Activated CD4-positive, alpha-beta T cell treated with anti-CD3 and anti-CD28 coated beads, Interleukin-10, Interleukin-2, amounts not matched to agents 100 ng/mL and 50 ng/mL, durations not matched to agents 16 hours and 8 hours (primary cell): ENCODE results near the gene GPR171.

Experiments used
- DNase-seq: peaks from one replicate; pipeline ENCODE4 v3.0.0-alpha.2; 2020

GPR171 gene

DNA sequence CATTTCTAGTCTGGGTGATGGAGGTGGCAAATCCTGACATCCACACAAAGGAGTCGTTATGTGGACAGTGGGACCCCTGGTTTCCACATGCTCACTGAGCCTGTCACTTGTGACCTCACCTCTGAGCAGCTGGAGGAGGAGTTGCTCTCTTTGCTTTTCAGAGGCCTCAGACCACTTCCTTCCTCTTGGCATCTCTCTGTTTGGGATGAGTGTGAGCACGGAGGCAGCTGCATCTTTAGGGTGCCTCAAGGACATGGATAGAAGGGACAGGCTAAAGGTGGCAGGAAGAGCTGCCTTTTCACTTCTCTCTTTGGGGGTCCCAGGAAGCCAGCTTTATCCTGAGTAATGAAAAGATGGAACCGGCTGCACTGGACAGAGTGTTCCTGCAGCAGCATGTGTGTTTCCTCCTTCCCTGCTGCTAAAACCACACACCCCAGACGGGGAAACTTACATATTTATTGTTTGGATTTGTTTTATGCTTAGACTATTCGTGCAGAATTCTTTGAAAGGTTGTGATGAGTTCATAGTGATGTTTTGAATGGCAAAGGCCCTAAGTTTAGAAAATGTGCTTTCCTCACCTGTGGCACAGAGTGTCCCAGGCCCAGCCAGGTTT, 31.8 kb downstream of the GPR171 start:
- peak; percentile 87 for DNase-seq

DNA sequence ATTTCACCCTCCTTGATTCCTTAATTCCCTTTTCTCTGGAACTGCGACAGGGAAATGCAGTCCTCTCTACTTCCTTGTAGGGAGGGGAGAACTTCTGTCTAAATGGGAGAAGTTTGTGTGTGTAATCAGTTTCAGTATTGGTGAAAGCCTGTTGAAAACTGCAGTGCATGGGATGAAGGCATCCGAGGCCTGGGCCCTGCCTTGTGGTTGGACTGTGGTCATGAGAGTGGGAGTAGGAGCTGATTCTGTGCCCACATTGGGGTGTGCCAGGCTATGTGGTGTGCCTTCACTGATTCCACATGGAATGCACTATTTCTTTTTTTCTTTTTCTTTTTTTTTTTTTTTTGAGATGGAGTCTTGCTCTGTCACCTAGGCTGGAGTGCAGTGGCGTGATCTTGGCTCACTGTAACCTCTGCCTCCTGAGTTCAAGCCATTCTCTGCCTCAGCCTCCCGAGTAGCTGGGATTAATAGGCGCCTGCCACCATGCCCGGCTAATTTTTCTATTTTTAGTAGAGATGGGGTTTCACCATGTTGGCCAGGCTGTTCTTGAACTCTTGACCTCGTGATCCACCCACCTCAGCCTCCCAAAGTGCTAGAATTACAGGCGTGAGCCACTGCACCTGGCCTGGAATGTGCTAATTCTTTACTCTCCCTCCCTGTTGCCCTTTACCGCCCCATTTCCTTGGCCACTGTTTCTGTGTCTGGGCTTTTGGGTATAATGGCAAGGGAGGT, 32.9 kb downstream of the GPR171 start:
- DNase-seq = peak; percentile 77

DNA sequence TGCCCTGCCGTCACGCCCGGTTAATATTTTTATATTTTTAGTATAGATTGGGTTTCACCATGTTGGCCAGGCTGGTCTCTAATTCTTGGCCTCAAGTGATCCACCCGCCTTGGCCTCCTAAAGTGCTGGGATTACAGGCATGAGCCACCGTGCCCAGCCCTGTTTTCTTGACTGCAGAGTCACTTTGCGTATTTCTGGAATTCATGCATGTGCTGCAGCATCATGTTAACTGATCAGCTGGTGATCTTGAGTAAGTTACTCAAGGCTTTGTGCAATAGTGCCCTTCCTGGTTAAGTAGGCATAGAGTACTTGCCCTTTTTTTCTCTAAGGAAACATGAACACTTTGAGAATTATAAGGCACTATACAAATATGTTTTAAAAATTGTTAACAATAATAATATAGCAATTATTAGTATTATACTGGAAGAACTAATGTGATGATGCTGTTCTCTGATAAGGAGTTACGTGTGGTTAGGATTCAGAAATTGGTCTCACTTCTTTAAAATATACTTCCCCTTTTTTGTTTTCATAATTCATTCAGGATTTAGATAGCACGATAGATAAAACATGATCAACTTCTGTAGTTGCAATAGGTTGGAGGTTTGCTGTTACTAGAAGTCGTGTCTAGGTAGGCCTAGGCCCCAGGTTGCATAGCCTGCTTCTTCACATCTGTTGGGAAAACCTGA, 33.6 kb downstream of the GPR171 start:
- DNase-seq = no peak

DNA sequence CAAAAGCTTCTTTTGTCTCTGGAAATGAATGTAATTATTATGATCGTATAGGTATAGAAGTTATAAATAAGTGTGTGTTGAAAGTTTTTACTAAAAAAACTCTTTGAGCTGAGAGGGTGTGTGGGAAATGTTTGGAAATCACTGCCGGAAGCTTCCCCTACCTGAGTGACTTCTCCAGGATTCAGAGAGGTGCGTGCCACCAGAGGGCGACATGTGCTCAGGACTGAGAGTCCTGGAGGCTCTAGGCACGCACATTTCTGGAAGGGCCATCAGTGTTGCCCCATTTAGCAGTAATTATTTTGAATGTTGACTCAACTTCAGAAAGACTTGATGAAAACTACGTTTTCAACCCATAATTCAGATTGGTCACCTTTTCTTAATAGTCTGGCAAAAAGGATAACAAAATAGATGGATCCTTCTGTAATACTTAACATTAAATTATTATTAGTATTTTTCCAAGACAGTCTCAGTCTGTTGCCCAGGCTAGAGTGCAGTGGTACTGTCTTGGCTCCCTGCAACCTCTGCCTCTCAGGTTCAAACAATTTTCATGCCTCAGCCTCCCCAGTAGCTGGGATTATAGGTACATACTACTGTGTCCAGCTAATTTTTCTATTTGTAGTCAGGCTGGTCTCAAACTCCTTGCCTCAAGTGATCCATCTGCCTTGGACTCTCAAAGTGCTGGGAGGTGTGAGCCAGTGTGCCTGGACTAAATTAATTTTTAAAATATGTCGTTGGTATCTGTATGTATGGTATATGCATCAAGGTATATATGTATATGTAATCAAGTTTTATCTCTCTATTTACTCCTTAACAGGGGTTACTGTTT, 34.5 kb downstream of the GPR171 start:
- DNase-seq = peak; percentile 88

DNA sequence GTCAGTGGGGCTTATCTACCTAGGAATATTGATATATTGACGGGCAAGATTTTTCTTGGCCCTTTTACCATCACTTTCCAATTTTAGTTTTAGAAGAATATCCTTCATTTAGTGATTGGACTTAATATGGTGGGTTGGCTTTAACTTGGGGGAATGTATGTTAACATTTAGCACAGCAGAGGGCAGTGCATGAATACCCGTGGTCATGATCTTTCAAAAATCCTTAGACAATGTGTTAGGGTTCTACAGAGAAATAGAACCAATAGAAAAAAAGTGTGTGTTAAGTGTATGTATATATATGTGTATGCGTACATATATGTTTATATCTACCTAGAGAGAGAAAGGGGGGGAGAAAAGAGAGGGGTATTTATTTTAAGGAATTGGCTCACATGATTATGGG, 36.9 kb downstream of the GPR171 start:
- DNase-seq = no peak

DNA sequence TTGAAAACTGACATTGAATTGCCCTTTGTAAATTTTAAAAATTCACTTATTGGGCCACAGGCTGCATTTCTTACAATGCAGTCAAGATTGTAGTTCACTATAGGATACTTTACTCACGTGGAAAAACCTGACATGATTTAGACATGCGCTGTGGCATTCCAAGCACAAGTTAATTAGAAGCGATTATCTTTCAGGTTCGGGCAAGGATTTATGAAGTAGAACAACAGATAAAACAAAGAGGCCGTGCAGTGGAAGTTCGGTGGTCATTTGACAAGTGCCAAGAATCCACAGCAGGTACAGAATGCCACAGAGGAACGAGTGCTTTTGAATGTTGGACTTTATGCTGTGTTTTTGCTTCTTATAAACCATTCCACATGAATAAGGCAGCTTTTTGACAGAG, 37.8 kb downstream of the GPR171 start:
- DNase-seq = no peak

DNA sequence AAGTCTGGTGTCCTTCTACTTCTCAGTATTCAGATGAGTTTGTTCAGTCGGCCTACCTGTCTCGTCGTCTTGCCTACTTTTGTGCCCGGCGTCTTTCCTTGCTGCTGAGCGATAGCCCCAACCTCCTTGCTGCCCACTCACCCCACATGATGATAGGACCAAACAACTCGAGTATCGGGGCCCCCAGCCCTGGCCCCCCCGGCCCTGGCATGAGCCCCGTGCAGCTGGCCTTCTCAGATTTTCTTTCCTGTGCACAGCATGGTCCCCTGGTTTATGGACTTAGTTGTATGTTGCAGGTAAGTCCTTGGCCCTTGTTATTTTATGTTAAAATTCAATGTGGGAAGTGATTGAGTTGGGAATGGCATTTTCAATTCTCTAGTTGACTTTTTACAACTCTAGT, 43.2 kb downstream of the GPR171 start:
- DNase-seq = no peak

DNA sequence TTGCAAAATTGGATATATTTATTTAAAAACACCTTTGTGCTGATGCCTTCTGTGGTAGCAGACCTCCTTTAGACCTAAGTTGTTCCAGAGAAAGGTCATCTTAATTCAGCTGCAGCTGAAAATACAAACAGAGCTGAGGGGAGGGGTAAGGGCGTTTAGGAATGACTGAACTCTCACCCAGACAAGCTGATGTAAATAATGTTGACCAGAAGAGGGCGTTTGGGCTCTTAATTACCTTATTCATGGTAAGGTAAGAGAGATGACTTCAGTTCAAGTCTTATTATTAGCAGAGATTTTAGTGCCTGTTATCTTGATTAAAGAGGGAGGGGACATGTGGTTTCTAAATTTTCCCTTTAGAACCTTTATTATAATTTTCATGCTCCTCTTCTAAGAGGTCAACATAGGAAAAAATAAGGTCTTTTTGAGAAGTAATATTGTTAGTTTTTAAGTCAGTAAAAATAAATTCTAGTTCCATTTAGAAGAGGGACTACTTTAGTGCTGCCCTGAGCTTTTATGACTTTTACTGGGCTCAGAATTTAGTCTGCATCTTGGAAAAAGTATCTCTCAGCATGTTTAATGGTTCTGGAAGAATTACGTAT, 46.3 kb downstream of the GPR171 start:
- DNase-seq = peak; percentile 79

DNA sequence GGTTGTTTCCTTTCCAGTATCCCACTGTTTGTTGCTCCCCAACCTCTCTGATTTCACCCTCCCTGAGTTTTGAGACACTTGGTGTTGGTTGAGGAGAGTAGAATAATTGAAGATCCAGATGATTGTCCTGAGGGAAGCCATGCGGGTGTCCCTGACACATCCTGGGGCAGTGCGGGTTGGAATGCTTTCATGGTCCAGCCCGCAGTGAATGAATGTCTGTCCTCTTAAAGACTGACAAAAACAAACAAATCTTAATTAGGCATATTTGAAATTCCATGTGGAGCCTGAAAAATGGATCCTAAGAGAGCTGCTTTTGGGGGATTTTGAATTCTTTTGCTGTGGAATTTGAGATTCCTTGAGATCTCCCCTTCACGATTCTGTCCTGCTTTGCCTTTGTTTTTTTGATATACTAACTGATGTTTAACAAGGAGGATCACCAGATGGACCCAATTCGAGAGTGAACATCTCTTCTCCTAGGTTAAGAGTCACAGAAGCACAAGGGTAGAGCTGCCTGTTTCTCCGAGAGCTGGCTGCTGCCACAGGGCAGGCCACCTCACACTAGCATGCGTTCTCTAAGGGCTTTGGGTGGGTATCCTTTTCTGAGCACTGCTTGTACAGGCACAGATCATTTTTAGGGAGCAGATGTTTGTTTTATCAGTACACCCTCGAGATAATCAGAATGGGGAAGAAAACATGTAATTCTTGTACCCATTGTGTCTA, 47.4 kb downstream of the GPR171 start:
- DNase-seq = no peak

DNA sequence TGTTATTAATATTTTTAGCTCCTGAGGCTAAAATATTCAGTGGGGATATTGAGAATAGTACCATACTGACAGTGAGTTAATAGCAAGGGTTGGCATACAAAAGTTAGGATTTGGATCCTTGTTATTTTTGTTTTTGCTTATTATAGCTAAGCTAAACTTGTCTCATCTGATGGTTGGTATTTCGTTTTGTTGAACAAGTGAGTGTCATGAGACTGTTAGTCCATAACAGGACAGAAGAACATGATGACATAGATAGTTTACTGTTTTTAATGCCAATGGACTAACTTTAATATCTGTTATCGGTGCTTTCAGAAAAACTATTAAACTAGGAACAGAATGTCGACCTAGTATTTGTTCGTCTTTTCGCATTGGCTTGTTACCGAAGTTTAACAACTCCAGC, 48.5 kb downstream of the GPR171 start:
- no peak for DNase-seq

DNA sequence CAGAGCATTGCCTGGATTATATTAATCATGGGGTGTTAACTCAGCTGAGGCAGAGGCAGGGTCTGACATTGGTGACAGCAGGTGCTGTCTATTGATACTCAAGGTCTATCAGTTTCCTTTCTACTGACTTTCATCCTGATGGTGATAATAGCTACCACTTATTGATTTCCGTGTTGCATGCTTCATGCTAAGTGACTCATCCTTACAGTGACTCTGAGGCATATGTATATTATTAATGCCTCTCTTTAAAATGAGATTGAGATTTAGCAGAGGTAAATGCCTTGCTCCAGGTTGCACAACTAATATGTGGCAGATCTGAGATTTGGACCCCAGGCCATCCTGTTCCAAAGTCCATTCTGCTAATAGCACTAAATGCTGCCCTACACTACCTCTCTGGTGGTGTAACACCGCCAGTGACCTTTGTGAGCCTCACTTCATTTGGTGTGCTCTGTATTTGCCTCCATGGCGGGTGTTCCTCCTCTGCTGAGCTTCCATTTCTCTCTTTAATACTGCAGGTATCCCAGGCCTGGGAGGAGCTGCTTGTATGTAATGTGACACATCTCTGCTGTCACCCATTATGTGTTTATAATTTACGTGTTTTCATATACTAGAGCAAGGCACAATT, 50.4 kb downstream of the GPR171 start:
- no peak for DNase-seq
